SHP77 treated with DMSO at 0.1 percent for 48 hours (cell line): ENCODE data around the gene SUMO3.

ENCODE experiments used
- DNase-seq: peaks from one replicate; lab custom pipeline; 2025; lab: John Stamatoyannopoulos, UW

Gene SUMO3

GRCh38 chr21:44758781-44759627, 58.9 kb downstream of the SUMO3 start:
- DNase-seq, result no peak

DNA sequence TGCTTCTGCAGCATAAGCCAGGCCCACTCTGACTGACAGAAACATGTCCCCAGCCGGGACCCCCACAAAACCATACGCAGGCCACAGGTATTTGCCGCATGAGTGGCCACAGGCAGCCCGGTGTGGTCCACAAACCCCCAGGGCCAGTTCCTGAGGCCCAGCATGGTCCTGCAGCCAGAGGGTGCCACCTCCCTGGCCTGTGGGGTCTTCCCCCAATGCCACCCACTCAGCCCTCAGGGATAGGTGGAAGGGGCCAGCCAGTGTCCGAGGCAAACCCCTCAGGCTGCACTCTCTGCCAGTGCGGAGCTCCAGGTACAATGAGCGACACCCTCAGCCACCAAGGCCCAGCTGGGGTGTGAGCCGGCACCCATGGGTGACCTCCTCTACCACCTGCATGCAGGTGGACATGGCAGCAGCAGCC, 59.7 kb downstream of the SUMO3 start:
- no peak for DNase-seq

DNA sequence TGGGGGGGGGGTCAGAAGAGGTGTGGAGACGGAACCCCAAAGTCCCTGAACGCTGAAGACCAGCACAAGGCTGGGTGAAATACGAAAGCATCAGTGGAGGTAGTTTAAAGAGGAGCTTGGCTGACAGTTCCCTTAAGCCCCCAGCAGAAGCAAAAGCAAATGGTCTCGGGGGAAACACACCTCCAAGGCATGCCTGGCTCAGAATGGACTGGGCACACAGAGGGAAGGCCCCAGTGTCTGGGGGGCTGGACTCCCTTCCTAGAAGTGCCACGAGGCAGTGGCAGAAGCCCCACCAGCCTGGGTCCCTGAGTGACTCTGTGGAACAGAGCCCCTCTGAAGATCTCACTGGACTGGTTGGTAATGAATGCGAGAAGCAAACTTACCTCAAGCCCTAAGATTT, 60.1 kb downstream of the SUMO3 start:
- no peak for DNase-seq

- no peak for DNase-seq
Observed at GRCh38 chr21:44756423-44757185, 61.3 kb downstream of the SUMO3 start.
